Vagina (tissue), 2 donors: ENCODE results near the gene NOM1. TPM values are rescaled to one million over a fixed set of nuclear protein-coding genes. Genes with fewer than 3 reads are reported as not detected.

Experiments
- DNase-seq, 2 donors: peaks; one replicate each; pipeline ENCODE4 v3.0.0-alpha.2; 2017; ENCODE audit errors: extremely low spot score in 2 of 2
- H3K27ac ChIP-seq: fragments of 200-600 bp; sonication (generic); one replicate; pipeline ENCODE4 v1.5.1; 2019
- H3K27me3 ChIP-seq: fragments of 200-600 bp; sonication (generic); one replicate; pipeline ENCODE4 v1.5.1; 2019
- H3K36me3 ChIP-seq, 2 donors: fragments of 200-600 bp; sonication (generic); one replicate each; pipeline ENCODE4 v1.5.1; 2017 to 2019
- H3K4me1 ChIP-seq: fragments of 200-600 bp; sonication (generic); one replicate; pipeline ENCODE4 v1.5.1; 2019
- H3K4me3 ChIP-seq, 2 donors: fragments of 200-600 bp; sonication (generic); 1 replicate in 1 of 2; 2 replicates in 1 of 2; pipeline ENCODE4 v1.5.1; 2016 to 2019
- H3K9me3 ChIP-seq: fragments of 200-600 bp; sonication (generic); one replicate; pipeline ENCODE4 v1.5.1; 2019
- POLR2A ChIP-seq, 2 donors: fragments of 450-650 bp; IDR thresholded peaks; one replicate each; pipeline ENCODE4 v1.6.1; 2017; ENCODE audit warnings: antibody characterized with exemption in 2 of 2, mild to moderate bottlenecking in 2 of 2, moderate library complexity in 2 of 2
- POLR2AphosphoS5 ChIP-seq, 2 donors: sonication (generic); formaldehyde crosslinking; IDR thresholded peaks; one replicate each; pipeline ENCODE4 v1.9.0; 2017; ENCODE audit warnings: antibody characterized with exemption in 2 of 2, mild to moderate bottlenecking in 2 of 2, low read depth in 1 of 2; ENCODE audit not compliant: insufficient read depth in 1 of 2
- intact Hi-C: fragments of 100-400 bp; cut with DNase I; formaldehyde crosslinking; loops from one replicate; pipeline ENCODE4 v1.15.1; 2023
- total RNA-seq: library from RNA; depleted of rRNA; stranded (reverse); fragments of >200 nt; gene quantifications from one replicate; pipeline ENCODE4 v1.2.3, GENCODE V29; 2016
- TF ChIP-seq, protein P1 (sequence below), 3 experiments: fragments of 450-650 bp in 2 of 3; fragments of 200-600 bp in 1 of 3; sonication (generic) in 1 of 3; IDR thresholded peaks; one replicate each; pipeline ENCODE4 v1.5.1; 2017 to 2019; ENCODE audit warnings: antibody characterized with exemption in 3 of 3, mild to moderate bottlenecking in 2 of 3, moderate library complexity in 2 of 3

The NOM1 gene
- total RNA-seq, 1 donor from 2014 or later, result 28.5 TPM

- Histone ChIP-seq H3K4me3 (peak within 1 kb of the TSS; percentile 36 to 40), H3K4me1 (peaks cover 14% of the 10 kb centered on the region), H3K36me3 (no peaks in the 10 kb centered on the region), H3K27me3 (peaks cover 27% of the 10 kb centered on the region), H3K9me3 (no peaks in the 10 kb centered on the region), H3K27ac (no peak within 1 kb of the TSS)
- TF ChIP-seq, protein P1, sequence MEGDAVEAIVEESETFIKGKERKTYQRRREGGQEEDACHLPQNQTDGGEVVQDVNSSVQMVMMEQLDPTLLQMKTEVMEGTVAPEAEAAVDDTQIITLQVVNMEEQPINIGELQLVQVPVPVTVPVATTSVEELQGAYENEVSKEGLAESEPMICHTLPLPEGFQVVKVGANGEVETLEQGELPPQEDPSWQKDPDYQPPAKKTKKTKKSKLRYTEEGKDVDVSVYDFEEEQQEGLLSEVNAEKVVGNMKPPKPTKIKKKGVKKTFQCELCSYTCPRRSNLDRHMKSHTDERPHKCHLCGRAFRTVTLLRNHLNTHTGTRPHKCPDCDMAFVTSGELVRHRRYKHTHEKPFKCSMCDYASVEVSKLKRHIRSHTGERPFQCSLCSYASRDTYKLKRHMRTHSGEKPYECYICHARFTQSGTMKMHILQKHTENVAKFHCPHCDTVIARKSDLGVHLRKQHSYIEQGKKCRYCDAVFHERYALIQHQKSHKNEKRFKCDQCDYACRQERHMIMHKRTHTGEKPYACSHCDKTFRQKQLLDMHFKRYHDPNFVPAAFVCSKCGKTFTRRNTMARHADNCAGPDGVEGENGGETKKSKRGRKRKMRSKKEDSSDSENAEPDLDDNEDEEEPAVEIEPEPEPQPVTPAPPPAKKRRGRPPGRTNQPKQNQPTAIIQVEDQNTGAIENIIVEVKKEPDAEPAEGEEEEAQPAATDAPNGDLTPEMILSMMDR (IDR thresholded peaks at IDR 0.05), result no peak
- no peak for TF ChIP-seq POLR2A (IDR thresholded peaks at IDR 0.05)
- intact Hi-C loops, result no loop called here
- DNase-seq, result no peak
Observed at GRCh38 chr7:157010588-157011332, 61.2 kb downstream of the NOM1 start, which contains the start of gene MNX1. MNX1 (minus strand) TSS chr7:157010663; CDS start chr7:157010350, 313 bp downstream.

DNA sequence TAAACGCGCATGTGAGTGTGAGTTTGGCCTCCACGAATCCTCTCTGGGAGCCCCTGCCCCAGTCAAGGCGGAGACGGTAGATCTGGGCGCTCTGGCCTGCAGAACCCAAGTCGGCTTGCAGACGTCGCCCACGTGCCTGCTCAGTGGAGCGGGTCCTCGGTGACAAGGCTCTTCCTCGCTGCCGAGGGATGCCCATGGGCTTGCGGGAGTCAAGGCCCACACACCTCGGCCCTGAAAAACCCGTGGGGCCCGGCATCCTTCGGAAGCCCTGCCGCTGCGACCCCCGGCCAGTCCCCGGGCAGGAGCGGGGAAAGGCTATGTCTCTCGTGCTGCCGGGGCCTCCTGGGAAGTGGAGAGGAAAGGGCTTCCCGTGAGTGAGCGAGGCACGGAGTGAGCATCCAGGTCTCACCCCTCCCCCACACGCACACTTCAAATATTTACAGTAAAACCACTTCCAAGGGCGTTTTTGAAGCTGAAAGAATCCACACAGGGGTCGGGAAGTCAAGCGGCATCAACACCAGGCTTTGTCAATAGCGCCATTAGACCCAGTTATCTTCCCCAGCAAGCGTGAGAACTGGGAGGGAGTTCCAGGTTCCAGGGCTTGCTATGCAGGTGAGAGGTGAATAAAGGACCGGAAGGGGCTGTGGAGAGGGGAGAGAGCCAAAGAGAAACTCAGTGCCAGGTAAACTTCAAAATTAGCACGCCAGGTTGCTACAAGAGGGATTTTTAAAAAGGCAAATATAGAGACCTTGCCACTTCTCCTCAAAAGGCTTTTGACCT, 62.0 kb downstream of the NOM1 start:
- Histone ChIP-seq H3K4me1 (peaks cover 14% of the 10 kb centered on the region), H3K4me3 (no peak overlapping the region), H3K36me3 (no peaks in the 10 kb centered on the region), H3K27me3 (peaks cover 22% of the 10 kb centered on the region), H3K27ac (no peak overlapping the region), H3K9me3 (no peaks in the 10 kb centered on the region)
- TF ChIP-seq POLR2AphosphoS5 (IDR thresholded peaks at IDR 0.05; ENCODE audit: insufficient read depth in 1 of 2, low read depth in 1 of 2), result no peak
- TF ChIP-seq, protein P1 (IDR thresholded peaks at IDR 0.05), result no peak
- no peak for TF ChIP-seq POLR2A (IDR thresholded peaks at IDR 0.05)
- no peak for DNase-seq
- intact Hi-C loops, result no loop called here

- Histone ChIP-seq H3K27ac (no peak overlapping the region), H3K4me1 (peaks cover 14% of the 10 kb centered on the region), H3K9me3 (no peaks in the 10 kb centered on the region), H3K4me3 (no peak overlapping the region), H3K27me3 (peaks cover 21% of the 10 kb centered on the region), H3K36me3 (no peaks in the 10 kb centered on the region)
- DNase-seq, result no peak
- intact Hi-C loops, result no loop called here
- TF ChIP-seq POLR2AphosphoS5 (IDR thresholded peaks at IDR 0.05; ENCODE audit: insufficient read depth in 1 of 2, low read depth in 1 of 2) (no peak), POLR2A (IDR thresholded peaks at IDR 0.05) (no peak)
- TF ChIP-seq, protein P1 (IDR thresholded peaks at IDR 0.05), result no peak
Observed at GRCh38 chr7:157012113-157012547, 62.6 kb downstream of the NOM1 start.

GRCh38 chr7:157013101-157013500, 63.6 kb downstream of the NOM1 start:
- intact Hi-C loops, result no loop called here
- Histone ChIP-seq H3K36me3 (no peaks in the 10 kb centered on the region), H3K9me3 (no peaks in the 10 kb centered on the region), H3K27ac (no peak overlapping the region), H3K4me3 (no peak overlapping the region), H3K4me1 (peaks cover 14% of the 10 kb centered on the region), H3K27me3 (peaks cover 16% of the 10 kb centered on the region)
- TF ChIP-seq, protein P1 (IDR thresholded peaks at IDR 0.05), result no peak
- TF ChIP-seq POLR2A (IDR thresholded peaks at IDR 0.05), result no peak
- TF ChIP-seq POLR2AphosphoS5 (IDR thresholded peaks at IDR 0.05; ENCODE audit: insufficient read depth in 1 of 2, low read depth in 1 of 2), result no peak
- no peak for DNase-seq
